GM23338 (cell line): ENCODE data around the gene TELO2.

Experiments
- EZH2 ChIP-seq: fragments of 200-600 bp; sonication (generic); IDR thresholded peaks from one replicate; pipeline ENCODE4 v1.8.0; 2017; ENCODE audit warnings: antibody characterized with exemption, mild to moderate bottlenecking, low read depth; ENCODE audit not compliant: unreplicated experiment
- EZH2phosphoT487 ChIP-seq: fragments of 200-600 bp; sonication (generic); IDR thresholded peaks from one replicate; pipeline ENCODE4 v1.8.1; 2018; ENCODE audit warnings: antibody characterized with exemption; ENCODE audit not compliant: unreplicated experiment
- NANOG ChIP-seq: IDR thresholded peaks from 2 replicates; pipeline ENCODE4 v1.6.1; 2016; ENCODE audit warnings: antibody characterized with exemption, borderline replicate concordance
- POLR2AphosphoS5 ChIP-seq: IDR thresholded peaks from 2 replicates; pipeline ENCODE4 v1.6.1; 2016; ENCODE audit warnings: antibody characterized with exemption, low read depth
- STAT1 ChIP-seq: IDR thresholded peaks from one replicate; pipeline ENCODE4 v1.6.1; 2016; ENCODE audit warnings: antibody characterized with exemption; ENCODE audit not compliant: unreplicated experiment
- TF ChIP-seq, protein P1 (sequence below): IDR thresholded peaks from one replicate; pipeline ENCODE4 v1.6.1; 2018; ENCODE audit warnings: antibody characterized with exemption; ENCODE audit not compliant: unreplicated experiment
- TF ChIP-seq, protein P2 (sequence below), 2 experiments: fragments of 200-600 bp in 1 of 2; sonication (generic) in 1 of 2; conservative IDR thresholded peaks; 2 replicates each; pipeline versions ENCODE4 v1.5.1 to v1.6.1; 2016 to 2017; ENCODE audit warnings: antibody characterized with exemption in 2 of 2, low read depth in 2 of 2, mild to moderate bottlenecking in 2 of 2, moderate library complexity in 1 of 2

- TF ChIP-seq, protein P1, sequence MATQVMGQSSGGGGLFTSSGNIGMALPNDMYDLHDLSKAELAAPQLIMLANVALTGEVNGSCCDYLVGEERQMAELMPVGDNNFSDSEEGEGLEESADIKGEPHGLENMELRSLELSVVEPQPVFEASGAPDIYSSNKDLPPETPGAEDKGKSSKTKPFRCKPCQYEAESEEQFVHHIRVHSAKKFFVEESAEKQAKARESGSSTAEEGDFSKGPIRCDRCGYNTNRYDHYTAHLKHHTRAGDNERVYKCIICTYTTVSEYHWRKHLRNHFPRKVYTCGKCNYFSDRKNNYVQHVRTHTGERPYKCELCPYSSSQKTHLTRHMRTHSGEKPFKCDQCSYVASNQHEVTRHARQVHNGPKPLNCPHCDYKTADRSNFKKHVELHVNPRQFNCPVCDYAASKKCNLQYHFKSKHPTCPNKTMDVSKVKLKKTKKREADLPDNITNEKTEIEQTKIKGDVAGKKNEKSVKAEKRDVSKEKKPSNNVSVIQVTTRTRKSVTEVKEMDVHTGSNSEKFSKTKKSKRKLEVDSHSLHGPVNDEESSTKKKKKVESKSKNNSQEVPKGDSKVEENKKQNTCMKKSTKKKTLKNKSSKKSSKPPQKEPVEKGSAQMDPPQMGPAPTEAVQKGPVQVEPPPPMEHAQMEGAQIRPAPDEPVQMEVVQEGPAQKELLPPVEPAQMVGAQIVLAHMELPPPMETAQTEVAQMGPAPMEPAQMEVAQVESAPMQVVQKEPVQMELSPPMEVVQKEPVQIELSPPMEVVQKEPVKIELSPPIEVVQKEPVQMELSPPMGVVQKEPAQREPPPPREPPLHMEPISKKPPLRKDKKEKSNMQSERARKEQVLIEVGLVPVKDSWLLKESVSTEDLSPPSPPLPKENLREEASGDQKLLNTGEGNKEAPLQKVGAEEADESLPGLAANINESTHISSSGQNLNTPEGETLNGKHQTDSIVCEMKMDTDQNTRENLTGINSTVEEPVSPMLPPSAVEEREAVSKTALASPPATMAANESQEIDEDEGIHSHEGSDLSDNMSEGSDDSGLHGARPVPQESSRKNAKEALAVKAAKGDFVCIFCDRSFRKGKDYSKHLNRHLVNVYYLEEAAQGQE = no peak
- TF ChIP-seq EZH2 (no peak), POLR2AphosphoS5 (no peak), EZH2phosphoT487 (no peak), NANOG (no peak), STAT1 (no peak)
- TF ChIP-seq, protein P2, sequence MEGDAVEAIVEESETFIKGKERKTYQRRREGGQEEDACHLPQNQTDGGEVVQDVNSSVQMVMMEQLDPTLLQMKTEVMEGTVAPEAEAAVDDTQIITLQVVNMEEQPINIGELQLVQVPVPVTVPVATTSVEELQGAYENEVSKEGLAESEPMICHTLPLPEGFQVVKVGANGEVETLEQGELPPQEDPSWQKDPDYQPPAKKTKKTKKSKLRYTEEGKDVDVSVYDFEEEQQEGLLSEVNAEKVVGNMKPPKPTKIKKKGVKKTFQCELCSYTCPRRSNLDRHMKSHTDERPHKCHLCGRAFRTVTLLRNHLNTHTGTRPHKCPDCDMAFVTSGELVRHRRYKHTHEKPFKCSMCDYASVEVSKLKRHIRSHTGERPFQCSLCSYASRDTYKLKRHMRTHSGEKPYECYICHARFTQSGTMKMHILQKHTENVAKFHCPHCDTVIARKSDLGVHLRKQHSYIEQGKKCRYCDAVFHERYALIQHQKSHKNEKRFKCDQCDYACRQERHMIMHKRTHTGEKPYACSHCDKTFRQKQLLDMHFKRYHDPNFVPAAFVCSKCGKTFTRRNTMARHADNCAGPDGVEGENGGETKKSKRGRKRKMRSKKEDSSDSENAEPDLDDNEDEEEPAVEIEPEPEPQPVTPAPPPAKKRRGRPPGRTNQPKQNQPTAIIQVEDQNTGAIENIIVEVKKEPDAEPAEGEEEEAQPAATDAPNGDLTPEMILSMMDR (conservative IDR thresholded peaks at IDR 0.05; ENCODE audit: low read depth in 2 of 2) = no peak
These were observed 32.5 kb upstream of the TELO2 start for GRCh38 chr16:1460602-1461138.
